Middle frontal gyrus (tissue), 1 donor: ENCODE measurements around the gene NUMA1.

Source experiments
- DNase-seq: peaks from one replicate; pipeline ENCODE4 v3.0.0-alpha.2; 2015; ENCODE audit warnings: low spot score; ENCODE audit errors: extremely low spot score

NUMA1 gene

GRCh38 chr11:72066855-72067254 is 13.5 kb downstream of the NUMA1 start:
- DNase-seq, result no peak

- DNase-seq, result no peak
Observed at GRCh38 chr11:72061739-72062396, 18.5 kb downstream of the NUMA1 start.

DNA sequence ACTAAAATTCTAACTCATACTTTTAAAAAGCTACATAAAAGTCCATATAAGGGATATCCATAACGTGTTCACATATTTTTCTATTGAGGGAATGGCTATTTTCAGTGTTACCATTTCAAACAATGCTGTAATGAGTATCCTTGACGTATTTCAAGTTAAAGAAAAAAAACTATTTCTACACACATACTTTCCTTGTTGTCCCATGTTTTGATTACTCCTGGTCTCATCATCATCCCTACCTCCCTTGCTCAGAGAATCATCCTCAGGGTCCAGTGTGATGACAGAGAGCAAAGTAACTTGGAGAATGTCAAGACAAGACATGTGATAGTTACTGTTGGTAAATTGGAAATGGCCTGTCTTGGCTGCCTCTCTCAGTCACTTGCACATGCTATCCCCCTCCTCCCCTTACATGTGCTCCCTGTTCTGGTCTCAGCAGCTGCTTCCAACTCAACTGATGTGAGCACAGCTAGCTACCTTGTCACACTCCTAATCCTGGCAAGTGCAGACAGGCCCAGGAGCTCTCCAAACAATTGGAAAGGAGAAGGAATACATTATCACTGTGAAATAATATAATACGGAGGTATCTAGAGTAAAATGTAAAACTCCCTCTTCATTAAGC is 21.8 kb downstream of the NUMA1 start:
- DNase-seq, result no peak

DNA sequence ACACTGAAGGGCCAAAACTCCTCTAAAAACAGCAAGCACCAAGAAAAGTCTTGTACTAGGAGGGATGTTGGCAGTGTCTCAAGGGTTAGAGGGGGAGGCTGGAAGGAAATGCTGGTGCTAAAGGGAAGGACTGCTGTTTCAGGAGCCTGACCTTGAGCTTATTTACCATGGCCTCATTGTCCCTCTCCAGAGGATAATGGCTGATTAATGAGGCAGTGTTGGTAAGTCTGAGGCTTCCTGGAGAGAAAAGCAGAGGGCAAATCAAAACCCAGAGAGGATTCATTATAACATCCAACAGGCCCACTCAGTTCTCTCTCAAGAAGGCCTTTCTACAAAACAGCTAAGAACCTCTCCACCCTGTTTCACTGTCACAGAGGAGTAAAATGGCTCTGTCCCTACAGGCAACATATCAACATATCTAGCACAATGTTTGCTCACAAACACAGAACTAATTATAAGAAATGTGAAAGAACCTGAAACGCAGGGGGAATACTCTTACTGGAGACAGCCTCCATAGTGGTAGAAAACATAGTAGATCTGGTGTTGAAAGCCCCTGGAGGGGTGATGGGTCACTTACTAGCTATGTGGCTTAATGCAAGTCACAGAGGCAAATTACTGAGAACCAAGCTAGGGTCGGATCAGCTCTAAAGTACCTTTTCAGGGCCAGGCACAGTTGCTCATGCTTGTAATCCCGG is 31.4 kb downstream of the NUMA1 start:
- DNase-seq, result no peak

DNA sequence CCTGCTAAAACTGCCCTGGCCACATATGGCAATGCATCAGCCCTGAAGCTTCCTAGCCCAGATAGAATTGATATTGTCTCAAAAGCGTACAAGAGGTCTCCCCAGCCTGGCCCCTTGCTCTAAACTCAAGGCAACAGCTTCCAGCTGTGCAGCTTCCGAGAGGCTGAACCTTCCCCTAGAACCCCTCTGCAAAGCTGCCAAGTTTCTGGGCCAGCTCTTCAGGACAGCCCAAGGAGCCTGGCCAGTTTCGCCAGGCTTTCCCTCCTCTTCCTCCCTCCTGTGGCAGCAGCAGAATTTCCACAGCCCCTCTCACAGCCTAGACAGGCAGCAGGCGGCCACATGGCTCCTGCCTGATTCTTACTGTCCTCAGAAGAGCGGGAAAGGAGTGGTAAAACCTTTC is 34.5 kb downstream of the NUMA1 start:
- DNase-seq, result no peak

GRCh38 chr11:72042064-72042745 is 38.1 kb downstream of the NUMA1 start:
- DNase-seq, result no peak

GRCh38 chr11:72041364-72042063 is 38.8 kb downstream of the NUMA1 start:
- DNase-seq, result peak; percentile 70

- peak; percentile 89 for DNase-seq
Observed at GRCh38 chr11:72040491-72041363, 39.6 kb downstream of the NUMA1 start.

DNA sequence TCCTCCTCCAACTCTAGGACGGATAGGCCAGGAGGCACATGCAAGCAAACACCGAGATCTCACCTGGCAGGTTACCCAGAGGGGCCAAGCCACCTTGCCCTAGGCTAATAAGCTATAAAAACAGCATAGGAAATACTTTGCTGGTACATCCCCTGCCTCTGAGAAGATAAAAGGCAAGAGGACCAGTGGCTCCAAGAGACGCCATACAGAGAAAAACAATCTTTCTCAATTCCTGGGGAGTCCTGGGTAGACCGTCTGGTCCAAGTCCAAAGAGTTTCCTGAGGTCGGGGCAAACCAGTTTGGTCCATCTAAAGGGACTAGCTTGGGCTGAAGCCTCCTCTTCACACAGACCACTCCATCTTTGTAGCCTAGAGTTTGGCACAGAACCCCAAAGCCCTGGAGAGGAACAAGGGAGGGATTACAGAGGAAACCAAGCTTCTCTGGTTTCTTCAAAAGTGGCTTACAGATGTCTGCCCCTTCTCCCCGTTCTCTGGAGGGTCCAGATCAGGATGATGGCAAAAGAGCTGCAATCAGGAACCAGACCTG is 40.4 kb downstream of the NUMA1 start:
- DNase-seq, result no peak

- DNase-seq, result no peak
Observed at GRCh38 chr11:72039031-72039855, 41.1 kb downstream of the NUMA1 start.

- peak; percentile 54 for DNase-seq
Observed at GRCh38 chr11:72038491-72038890, 41.9 kb downstream of the NUMA1 start.

GRCh38 chr11:72037554-72038311 is 42.6 kb downstream of the NUMA1 start:
- no peak for DNase-seq

DNA sequence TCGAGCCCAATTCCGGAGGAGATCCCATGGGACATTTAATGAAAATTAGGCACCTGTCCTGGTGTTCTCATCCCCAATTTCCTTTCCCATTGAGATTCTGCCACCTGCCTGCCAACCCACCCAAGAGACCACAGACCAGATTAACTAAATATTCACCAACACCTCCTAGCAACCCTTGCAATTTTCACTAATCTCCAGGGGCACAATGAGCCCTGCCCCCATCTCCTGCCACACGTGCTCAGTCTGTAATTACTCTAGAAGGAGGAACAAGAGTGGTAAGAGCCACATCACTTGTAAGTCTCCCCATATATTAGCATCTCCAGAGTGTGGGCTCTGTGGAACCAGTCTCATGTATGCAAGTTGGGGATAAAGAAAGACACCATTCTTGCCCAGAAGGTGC is 43.7 kb downstream of the NUMA1 start:
- no peak for DNase-seq

- no peak for DNase-seq
Observed at GRCh38 chr11:72030472-72031045, 49.8 kb downstream of the NUMA1 start.

- DNase-seq, result no peak
Observed at GRCh38 chr11:72026090-72026489, 54.3 kb downstream of the NUMA1 start.

DNA sequence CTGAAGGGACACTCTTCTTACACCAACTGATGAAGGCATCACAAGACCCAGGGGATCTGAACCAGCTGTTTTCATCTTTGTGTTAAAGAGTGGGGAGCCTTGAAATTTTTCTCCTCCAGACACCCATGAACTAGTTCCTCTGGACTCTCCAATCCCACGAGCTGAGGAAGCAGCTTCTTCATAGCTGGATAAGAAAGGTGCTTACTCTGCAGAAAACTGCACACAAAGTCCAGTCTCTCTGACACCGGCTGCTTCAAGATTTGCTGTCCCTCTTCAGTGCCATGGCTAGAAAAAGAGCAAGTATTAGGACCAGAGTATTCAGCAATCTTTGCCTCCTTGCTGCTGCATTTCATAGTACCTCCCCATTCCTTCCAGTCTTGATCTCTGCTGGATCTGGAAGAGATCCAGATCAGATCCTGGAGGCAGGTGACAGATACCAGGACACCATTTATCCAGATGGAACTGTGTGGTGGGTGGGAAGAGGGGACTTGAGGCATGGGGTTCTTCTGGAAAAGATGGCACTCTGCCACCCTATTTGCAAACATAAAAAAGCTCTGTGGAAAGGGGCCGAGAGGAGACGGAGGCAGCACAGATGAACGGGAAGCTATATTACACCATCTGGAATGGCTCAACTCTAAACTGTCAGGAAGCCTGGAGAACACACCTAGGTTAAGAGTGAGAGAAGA is 56.1 kb downstream of the NUMA1 start:
- no peak for DNase-seq

DNA sequence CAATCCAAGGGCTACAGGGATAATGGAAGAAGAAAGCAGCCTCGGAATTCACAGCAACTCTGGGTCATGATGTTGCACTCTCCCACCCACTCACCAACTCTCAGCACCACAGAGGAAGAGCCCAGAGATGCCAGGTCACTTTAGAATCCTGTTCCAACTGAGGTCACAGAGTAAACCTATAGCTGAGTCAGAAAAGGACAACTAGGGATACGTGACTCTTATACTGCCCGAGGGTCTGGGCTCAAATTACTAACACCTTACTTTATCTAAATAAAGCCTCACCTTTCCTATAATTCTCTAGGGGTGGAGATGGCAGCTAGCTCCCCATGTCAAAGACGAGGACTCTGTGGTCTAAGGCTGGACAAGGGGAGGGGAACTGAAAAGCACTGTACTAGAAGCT is 57.0 kb downstream of the NUMA1 start:
- no peak for DNase-seq

DNA sequence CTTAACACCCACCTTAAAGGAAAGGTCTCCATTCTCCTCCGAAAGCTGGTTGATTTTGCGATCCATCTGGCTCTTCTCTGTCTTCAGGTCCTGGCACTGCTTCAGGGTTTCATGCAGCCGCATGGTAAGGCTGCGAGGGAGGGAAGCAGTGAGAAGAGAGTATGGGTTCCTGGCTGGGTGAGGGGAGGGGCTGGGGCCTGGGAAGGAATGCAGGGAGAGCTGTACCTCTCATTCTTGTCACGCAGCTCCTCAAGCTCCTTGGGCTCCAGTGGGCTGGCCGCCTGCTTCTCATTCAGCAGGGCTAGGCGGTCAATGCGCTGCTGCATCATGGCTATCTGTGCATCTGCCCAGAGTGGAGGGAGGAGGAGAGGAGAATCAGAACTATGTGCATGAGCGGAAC is 62.2 kb downstream of the NUMA1 start:
- no peak for DNase-seq
